GM21526 (cell line): ENCODE results near the gene LLGL1.

Source experiments
- ATAC-seq: cut with Tn5 transposase; IDR thresholded peaks from one replicate; pipeline ENCODE4 v1.9.1; 2021; ENCODE audit warnings: moderate library complexity; ENCODE audit not compliant: unreplicated experiment, low FRiP score

LLGL1 gene

DNA sequence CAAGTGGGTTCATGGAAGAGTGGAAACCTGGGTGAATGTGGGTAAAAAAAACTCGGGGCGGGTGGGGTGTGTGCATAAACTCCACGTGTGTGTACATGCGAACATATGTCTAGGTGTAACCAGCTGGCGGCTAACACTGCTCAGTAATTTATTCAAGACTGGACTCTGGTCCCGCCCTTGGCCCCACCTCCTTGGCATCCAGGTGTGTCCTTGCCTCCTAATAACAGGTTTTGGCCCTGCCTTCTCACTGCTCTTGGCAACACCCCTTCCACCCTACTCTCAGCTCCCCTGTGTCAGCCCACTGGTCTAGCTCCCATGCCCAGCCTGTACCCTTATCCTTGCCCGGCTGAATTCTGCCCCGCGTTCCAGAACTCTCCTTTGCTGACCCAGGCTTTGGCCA is 24.8 kb downstream of the LLGL1 start:
- no peak for ATAC-seq

DNA sequence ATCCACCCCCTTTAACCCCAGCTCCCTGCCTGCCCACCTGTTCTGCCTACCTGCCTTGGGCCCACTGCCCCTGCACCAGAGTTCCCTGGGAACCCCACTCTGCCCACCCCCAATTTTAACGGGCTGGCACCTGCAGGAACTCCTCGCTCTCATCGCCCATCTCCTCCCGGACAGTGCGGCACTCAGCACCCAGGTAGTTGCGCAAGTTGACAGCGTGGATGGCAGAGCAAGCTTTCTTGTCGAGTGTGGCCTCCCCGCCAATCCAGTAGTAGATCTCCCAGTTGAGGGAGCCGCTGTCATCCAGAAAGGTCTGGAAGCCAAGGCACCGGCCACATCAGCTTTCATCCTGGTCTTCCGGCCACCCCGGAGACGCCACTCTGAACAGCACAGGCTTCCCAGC is 25.3 kb downstream of the LLGL1 start:
- no peak for ATAC-seq

- no peak for ATAC-seq
Measured at GRCh38 chr17:18251204-18251603, 25.8 kb downstream of the LLGL1 start.

GRCh38 chr17:18252160-18252559 is 26.7 kb downstream of the LLGL1 start:
- no peak for ATAC-seq

- no peak for ATAC-seq
Measured at GRCh38 chr17:18253187-18253884, 27.9 kb downstream of the LLGL1 start.

DNA sequence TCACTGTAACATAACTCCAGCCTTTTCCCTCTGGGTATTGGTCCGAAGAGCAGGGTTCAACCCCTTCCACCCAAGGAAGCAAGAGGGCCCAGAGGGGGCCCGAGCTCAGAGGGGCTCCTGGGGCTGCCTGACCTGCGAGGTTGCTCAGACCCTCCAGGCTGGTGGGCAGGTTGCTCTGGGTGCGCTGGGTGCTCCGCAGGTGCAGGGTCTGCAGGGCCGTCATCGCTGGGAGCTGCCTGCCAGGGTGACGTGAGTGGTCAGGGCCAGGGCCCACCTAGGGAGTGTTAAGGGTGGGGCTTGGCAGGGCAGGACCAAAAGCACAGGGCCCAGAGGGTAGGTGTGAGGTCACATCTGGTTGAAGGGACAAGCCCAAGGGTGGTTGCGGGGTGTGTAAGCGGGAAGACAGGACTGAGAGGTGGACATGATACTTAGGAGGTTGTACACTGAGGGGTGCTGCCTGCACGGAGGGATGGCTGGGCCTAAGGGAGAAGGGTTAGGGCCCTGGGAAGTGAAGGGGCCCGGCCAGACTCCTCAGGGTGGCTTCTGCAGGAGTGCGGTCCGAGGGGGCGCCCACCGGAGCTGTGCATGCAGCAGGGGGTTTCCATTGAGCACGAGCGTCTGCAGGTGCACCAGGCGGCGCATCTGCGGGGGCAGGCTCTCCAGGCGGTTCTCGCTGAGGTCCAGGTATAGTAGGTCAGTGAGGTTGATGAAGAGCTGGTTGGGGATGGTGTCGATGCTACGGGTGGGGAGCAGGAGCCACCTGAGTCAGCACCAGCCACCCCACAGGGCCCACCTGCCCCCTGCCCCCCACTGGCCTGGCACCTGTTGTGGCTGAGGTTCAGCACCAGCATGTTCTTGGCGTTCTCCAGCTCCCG is 28.7 kb downstream of the LLGL1 start:
- ATAC-seq: no peak

GRCh38 chr17:18254888-18255649 is 29.6 kb downstream of the LLGL1 start:
- ATAC-seq: no peak

DNA sequence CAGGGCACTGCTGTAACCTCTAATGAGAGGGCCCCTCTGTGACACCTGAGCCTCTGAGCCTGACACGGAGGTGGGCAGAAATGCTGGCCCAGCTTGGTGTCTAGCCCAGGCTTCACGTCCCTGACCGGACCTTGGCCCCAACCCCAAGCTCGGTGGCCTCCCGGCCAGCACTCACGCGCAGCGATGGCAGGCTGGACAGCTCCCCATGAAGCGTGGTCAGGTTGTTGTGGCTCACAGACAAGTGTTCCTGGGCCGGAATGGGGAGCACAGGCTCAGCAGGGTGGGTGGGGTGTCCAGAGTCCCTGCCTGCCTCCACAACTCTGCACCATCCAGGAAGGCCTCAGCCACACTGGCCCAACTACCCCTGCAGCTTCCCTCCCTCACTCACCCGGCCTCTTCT is 30.9 kb downstream of the LLGL1 start:
- no peak for ATAC-seq

DNA sequence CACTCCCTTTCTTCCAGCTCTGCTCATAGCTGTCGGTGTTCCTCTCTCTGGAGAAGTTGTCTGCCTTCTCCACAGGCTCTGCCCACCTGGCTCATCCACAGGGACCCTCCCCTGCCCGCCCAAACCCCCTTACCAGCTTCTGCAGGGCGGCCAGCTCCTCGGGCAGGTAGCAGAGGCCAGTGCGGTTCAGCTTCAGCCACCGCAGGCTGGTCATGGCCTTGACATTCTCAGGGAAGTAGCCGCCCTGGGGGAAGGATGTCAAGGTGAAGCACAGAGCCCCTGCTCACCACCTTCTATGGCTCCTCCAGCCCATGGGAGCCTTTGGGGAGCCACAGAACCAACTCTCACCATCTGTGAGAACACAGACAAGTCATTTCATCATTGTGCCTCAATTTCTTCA is 31.3 kb downstream of the LLGL1 start:
- no peak for ATAC-seq

DNA sequence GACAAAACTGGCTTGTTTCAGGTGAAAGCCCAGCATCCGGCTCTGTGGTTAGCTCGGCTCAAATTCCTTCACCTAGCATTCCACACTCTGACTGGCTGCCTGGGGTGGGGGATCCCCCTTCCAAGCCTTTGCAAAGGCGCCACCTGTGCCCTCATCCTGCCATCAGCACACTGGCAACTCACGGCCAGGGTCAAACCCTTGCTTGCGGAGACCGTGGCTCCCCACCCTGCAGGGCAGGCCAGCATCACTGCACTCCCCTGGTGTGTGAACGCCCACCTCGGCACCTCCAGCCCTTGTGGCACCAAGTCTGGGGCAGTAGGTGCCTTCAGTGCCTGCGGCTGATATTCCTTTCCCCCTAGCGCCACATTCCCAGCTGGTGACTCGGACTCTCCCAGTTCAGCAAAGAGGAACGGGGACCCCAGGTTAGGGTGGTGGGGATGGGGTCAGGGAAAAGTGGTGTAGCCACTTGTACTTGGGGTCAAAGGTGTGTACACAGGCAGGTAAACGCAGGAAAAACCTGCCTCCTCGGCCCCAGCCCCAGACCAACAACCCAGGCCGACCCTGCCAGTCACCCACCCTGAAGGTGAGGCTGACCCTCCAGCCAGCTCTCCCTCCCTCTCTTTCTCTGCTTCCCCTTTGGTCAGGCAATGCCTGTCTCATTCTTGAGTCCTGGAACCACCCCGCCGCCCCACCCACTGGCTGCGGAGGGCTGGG is 32.0 kb downstream of the LLGL1 start:
- ATAC-seq: no peak

DNA sequence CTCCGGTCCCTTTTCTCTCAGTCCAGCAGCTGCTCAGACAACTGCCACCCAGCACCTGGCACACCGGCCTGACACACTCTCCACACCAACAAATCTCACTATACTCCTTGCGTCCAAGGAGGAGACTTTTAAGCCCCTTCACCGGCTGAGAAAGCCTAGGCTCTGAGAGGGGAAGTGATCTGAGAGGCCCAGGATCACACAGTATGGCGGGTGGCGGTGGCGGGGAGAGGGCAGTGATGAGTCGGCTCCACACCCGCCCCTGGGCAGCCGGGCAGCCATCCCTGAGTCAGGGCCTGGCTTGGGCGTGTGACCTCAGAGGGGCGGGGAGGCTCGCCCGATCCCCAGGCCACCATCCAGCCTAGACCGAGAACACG is 32.5 kb downstream of the LLGL1 start:
- ATAC-seq: no peak

GRCh38 chr17:18258356-18259038 is 33.1 kb downstream of the LLGL1 start, which contains the start of gene FLII:
FLII (minus strand) TSS chr17:18258738; CDS start chr17:18258690, 48 bp downstream.
- ATAC-seq: no peak

DNA sequence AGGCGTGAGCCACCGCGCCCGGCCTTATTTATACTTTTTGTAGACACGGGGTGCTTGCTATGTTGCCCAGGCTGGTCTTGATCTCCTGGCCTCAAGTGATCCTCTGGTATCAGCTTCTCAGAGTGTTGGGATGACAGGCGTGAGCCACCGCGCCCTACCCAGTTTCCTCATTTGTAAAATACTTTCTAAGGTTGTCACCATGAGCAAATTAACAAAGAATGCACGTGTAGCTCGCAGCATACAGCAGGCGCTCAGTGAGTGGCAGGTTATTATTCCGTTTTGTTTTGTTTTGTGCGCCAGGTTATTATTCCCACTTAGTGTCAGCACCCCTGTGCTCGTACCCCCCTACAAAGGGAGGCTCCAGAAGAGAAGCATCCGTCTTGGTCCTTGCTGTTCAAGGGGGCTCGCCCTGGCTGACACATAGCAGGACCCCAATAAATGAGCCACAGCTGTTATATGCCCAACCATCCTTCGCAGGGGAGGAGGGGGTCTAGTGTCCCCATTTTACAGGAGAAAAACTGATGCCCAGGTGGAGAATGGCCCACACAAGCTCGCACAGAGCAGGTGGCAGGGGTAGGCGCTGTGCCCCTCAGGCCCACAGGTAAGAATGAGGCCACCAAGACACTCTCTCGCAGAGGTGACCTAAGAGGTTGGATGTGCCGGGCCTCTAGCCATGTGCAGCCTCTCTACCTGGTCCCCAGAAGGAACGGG is 34.3 kb downstream of the LLGL1 start:
- ATAC-seq: no peak

GRCh38 chr17:18260332-18261145 is 35.1 kb downstream of the LLGL1 start, which contains the start of gene MIEF2:
MIEF2 (plus strand) TSS chr17:18260662; CDS start chr17:18262721, 2,059 bp downstream.
- peak; percentile 69 for ATAC-seq

DNA sequence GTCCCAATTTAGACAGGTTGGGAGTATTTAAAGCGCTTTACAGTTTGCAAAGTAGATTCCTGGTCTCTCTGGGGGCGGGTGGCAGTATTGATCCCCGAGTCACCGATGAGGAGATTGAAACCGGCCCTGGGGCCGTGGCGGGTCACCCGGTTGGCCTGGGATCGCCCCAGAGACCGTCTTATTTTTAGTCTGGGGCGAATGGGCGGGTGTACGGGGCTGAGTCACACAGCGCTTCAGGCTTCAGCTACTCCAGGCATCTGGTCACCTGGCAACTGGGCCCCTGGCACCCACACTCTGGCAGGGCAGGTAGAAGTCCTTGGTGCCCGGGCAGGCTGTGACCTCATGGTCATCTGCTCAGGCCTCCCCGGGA is 35.7 kb downstream of the LLGL1 start:
- ATAC-seq: no peak

DNA sequence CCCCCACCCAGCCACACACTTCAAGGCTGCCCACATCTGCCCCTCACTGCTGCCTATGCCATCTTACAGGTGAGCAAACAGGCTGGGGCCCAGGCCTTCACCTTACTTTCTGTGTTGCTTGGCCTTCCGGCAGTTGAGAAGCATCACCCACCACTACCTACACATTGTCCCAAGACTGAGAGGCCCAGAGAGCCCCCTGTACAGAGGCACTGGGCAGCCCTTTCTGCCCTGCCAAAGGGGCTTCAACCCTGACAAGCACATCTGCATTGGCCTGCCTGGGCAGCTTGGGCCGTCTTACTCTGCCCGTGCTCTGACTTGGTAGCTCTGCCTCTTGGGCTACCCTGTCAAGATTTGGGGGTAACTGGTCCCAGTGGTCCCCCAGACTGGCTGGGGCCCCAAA is 36.2 kb downstream of the LLGL1 start:
- no peak for ATAC-seq

DNA sequence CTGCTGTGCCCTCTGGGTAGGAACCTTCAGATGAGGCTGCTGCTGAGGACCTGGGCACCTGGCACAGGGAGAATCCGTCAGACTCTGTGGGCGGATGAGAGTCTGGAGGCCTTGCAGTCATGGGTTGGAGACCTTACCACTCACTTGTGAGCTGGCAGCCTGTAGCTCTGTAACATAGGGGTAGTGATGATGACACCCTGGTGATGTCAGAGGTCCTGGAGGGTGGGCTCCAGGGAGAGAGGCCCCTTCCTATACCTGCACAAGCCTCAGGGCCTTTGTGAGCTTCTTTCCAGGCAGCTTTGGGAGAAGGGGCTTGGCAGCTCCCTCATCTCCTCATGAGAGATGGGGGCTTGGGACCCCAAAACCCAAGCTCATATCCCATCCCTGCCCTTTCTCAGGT is 36.7 kb downstream of the LLGL1 start:
- no peak for ATAC-seq

DNA sequence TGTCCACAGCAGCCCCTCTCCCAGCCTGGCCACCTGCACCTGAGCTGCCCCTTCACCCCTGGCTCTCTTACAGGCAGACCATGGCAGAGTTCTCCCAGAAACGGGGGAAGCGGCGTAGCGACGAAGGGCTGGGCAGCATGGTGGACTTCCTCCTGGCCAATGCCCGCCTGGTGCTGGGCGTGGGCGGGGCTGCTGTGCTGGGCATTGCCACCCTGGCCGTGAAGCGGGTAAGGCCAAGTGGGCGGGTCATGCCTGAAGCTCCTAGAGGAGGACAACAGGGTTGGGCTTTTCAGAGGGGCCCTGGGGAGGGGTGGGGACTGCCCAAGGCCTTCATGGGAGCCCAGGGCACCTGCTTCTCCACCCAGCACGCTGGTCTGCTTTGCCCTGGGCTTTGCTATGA is 37.2 kb downstream of the LLGL1 start:
- no peak for ATAC-seq
